Colonic mucosa (tissue), 4 donors: ENCODE measurements around the gene CNTN4. TPM values are rescaled to one million over a fixed set of nuclear protein-coding genes. Genes with fewer than 3 reads are reported as not detected.

ENCODE experiments used
- DNase-seq: peaks from one replicate; pipeline ENCODE4 v3.0.0-alpha.2; 2020
- H3K27ac ChIP-seq: fragments of 200-600 bp; one replicate; pipeline ENCODE4 v1.8.0; 2021
- H3K27me3 ChIP-seq: fragments of 200-600 bp; one replicate; pipeline ENCODE4 v1.8.0; 2021
- H3K36me3 ChIP-seq: fragments of 200-600 bp; one replicate; pipeline ENCODE4 v1.8.0; 2021
- H3K4me1 ChIP-seq: fragments of 200-600 bp; one replicate; pipeline ENCODE4 v1.8.0; 2021; ENCODE audit warnings: mild to moderate bottlenecking
- H3K4me3 ChIP-seq: fragments of 200-600 bp; one replicate; pipeline ENCODE4 v1.8.0; 2021
- H3K9ac ChIP-seq, 2 donors: one replicate each; pipeline ENCODE4 v1.7.0; 2013; ENCODE audit warnings: control low read depth in 2 of 2, low read depth in 2 of 2, low read length in 2 of 2
- H3K9me3 ChIP-seq: fragments of 200-600 bp; one replicate; pipeline ENCODE4 v1.8.0; 2021
- CTCF ChIP-seq: fragments of 200-600 bp; IDR thresholded peaks from one replicate; pipeline ENCODE4 v1.8.0; 2022; ENCODE audit warnings: antibody characterized with exemption, mild to moderate bottlenecking
- intact Hi-C: fragments of 100-400 bp; cut with DNase I; formaldehyde crosslinking; loops from one replicate; pipeline ENCODE4 v1.14.1; 2022
- total RNA-seq, 2 donors: library from RNA; stranded (reverse); fragmentation: NEBNext Ultra II Directional in 1 of 2; extraction: Animal tissue kit (Norgen Biotek cat#: 25700) in 1 of 2; gene quantifications; one replicate each; pipeline ENCODE4 v1.2.1, GENCODE V29; 2021
- donor health status: healthy.
- donor health status: DM: no; HTN: no; CAD: no.
- donor health status: DM: no; HTN: no; CAD: no.

CNTN4 gene
- total RNA-seq, 2 donors from 2014 or later = 8.2 to 19.1 TPM

DNA sequence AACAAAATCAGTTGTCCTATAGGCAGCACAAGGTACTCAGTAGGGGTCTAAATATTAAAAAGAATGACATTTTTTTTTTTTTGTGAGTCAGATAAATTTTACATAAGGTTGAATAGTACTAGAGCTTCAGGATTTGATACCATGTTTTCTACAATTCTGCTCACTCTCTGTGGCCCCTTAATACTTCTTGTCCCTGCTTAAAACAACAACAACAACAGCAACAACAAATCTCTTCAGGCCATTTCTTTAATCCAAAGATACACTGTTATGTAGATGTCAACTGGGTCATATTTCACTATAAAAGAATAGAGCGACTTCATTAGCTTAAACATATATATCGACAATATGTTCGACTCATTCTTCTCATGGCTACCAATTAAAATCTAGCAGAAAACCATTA is 1008.5 kb downstream of the CNTN4 start:
- Histone ChIP-seq H3K27ac (no peak overlapping the region), H3K27me3 (no peaks in the 10 kb centered on the region), H3K9me3 (no peaks in the 10 kb centered on the region), H3K36me3 (no peaks in the 10 kb centered on the region), H3K4me1 (no peaks in the 10 kb centered on the region), H3K4me3 (no peak overlapping the region), H3K9ac (no peak overlapping the region)
- intact Hi-C loops = no loop called here
- DNase-seq = no peak
- TF ChIP-seq CTCF = no peak
